Suprapubic skin (tissue), 3 donors: ENCODE results near the gene SZT2.

ENCODE experiments used
- CTCF ChIP-seq, 2 donors: fragments of 200-600 bp in 1 of 2; fragments of 450-650 bp in 1 of 2; sonication (generic) in 1 of 2; IDR thresholded peaks; one replicate each; pipeline ENCODE4 v1.5.1; 2016 to 2019; ENCODE audit warnings: antibody characterized with exemption in 2 of 2, mild to moderate bottlenecking in 1 of 2, moderate library complexity in 1 of 2
- EP300 ChIP-seq: sonication (generic); formaldehyde crosslinking; IDR thresholded peaks from one replicate; pipeline ENCODE4 v1.6.1; 2017; ENCODE audit warnings: antibody characterized with exemption
- POLR2A ChIP-seq, 2 donors: fragments of 450-650 bp; IDR thresholded peaks; one replicate each; pipeline ENCODE4 v1.6.1; 2017; ENCODE audit warnings: antibody characterized with exemption in 2 of 2, mild to moderate bottlenecking in 2 of 2, moderate library complexity in 2 of 2

- no peak for TF ChIP-seq CTCF (IDR thresholded peaks at IDR 0.05)
- no peak for TF ChIP-seq EP300
- TF ChIP-seq POLR2A (IDR thresholded peaks at IDR 0.05): no peak
Measured at GRCh38 chr1:43447891-43448708, 58.4 kb downstream of the SZT2 start.
